GM10847 (cell line): ENCODE data around the gene PCDHB9.
"Not testable (repeated sequence)": the region's sequence is repeated elsewhere in the genome, so short reads cannot be mapped to it uniquely, and the experiment has no call there.

Experiments
- POLR2A ChIP-seq: IDR thresholded peaks from 2 replicates; pipeline ENCODE4 v1.6.1; 2011; ENCODE audit not compliant: insufficient read length; ENCODE audit errors: extremely low read depth

The PCDHB9 gene

GRCh38 chr5:141199359-141200235 lies 12.6 kb downstream of the PCDHB9 start, which contains the start of gene PCDHB11:
TSS of gene PCDHB11 (plus strand) at chr5:141199627. CDS start at chr5:141199775, 148 bp downstream.
- TF ChIP-seq POLR2A = no peak

GRCh38 chr5:141208478-141208877 lies 21.5 kb downstream of the PCDHB9 start, which contains the start of gene PCDHB12:
TSS of gene PCDHB12 (plus strand) at chr5:141208719. CDS start at chr5:141208908, 189 bp downstream.
- no peak for TF ChIP-seq POLR2A

- TF ChIP-seq POLR2A = not testable (repeated sequence)
Measured at GRCh38 chr5:141213656-141214339, 26.8 kb downstream of the PCDHB9 start, which contains the start of gene PCDHB13. TSS of gene PCDHB13 (plus strand) at chr5:141213919. CDS start at chr5:141214124, 205 bp downstream.

- no peak for TF ChIP-seq POLR2A
Measured at GRCh38 chr5:141223112-141223783, 36.3 kb downstream of the PCDHB9 start, which contains the start of gene PCDHB14. TSS of gene PCDHB14 (plus strand) at chr5:141223343. CDS start at chr5:141223506, 163 bp downstream.

GRCh38 chr5:141234109-141234667 lies 47.2 kb downstream of the PCDHB9 start:
- TF ChIP-seq POLR2A = no peak

GRCh38 chr5:141236516-141237313 lies 49.8 kb downstream of the PCDHB9 start:
- no peak for TF ChIP-seq POLR2A
